ENCODE data around the gene HLA-C. TPM values are rescaled to one million over a fixed set of nuclear protein-coding genes. Genes with fewer than 3 reads are reported as not detected.
"Not testable (repeated sequence)": the region's sequence is repeated elsewhere in the genome, so short reads cannot be mapped to it uniquely, and the experiment has no call there.

Gene HLA-C
- total RNA-seq, 1 donor from 2014 or later: 587 TPM

- Mint-ChIP-seq H3K4me1 (ENCODE audit: low read depth, unreplicated experiment) (peaks cover 11% of the 10 kb centered on the region), H3K27me3 (ENCODE audit: low read depth, unreplicated experiment) (no peaks in the 10 kb centered on the region), H3K4me3 (ENCODE audit: unreplicated experiment) (no peak overlapping the region), H3K27ac (ENCODE audit: unreplicated experiment) (no peak overlapping the region), H3K36me3 (ENCODE audit: low read depth, unreplicated experiment) (peaks cover 28% of the 10 kb centered on the region), H3K9me3 (ENCODE audit: unreplicated experiment) (peaks cover 12% of the 10 kb centered on the region)
- H3K27ac ChIP-seq (ENCODE audit: low read depth, low read length): no peak overlapping the region
- TF ChIP-seq, protein P1, sequence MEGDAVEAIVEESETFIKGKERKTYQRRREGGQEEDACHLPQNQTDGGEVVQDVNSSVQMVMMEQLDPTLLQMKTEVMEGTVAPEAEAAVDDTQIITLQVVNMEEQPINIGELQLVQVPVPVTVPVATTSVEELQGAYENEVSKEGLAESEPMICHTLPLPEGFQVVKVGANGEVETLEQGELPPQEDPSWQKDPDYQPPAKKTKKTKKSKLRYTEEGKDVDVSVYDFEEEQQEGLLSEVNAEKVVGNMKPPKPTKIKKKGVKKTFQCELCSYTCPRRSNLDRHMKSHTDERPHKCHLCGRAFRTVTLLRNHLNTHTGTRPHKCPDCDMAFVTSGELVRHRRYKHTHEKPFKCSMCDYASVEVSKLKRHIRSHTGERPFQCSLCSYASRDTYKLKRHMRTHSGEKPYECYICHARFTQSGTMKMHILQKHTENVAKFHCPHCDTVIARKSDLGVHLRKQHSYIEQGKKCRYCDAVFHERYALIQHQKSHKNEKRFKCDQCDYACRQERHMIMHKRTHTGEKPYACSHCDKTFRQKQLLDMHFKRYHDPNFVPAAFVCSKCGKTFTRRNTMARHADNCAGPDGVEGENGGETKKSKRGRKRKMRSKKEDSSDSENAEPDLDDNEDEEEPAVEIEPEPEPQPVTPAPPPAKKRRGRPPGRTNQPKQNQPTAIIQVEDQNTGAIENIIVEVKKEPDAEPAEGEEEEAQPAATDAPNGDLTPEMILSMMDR (IDR thresholded peaks at IDR 0.05; ENCODE audit: insufficient read depth, low read depth, low read length): no peak
- TF ChIP-seq EZH2 (IDR thresholded peaks at IDR 0.05; ENCODE audit: insufficient read depth, low read length): no peak
- no peaks in the 10 kb centered on the region for H4K20me1 ChIP-seq (ENCODE audit: insufficient read depth, low read length)
- H3K4me2 ChIP-seq (ENCODE audit: low read length): no peak overlapping the region
- H3K27me3 ChIP-seq (ENCODE audit: insufficient read depth, low read length): no peaks in the 10 kb centered on the region
- H3K79me2 ChIP-seq (ENCODE audit: insufficient read depth, low read length): no peaks in the 10 kb centered on the region
- H2AFZ ChIP-seq (ENCODE audit: low read depth, low read length): no peak overlapping the region
- H3K9ac ChIP-seq (ENCODE audit: low read length): no peak overlapping the region
- H3K4me3 ChIP-seq (ENCODE audit: insufficient read depth, low read depth, low read length): no peak overlapping the region
- no peaks in the 10 kb centered on the region for H3K4me1 ChIP-seq (ENCODE audit: insufficient read depth, low read length)
- FAIRE-seq: no peak
- H3K36me3 ChIP-seq (ENCODE audit: insufficient read depth, low read length): no peaks in the 10 kb centered on the region
- no peak for DNase-seq (ENCODE audit: low read depth)
- no peaks in the 10 kb centered on the region for H3K9me3 ChIP-seq (ENCODE audit: insufficient read depth, low read depth, low read length)
These were observed 5.1 kb downstream of the HLA-C start for GRCh38 chr6:31266567-31267360.

- Mint-ChIP-seq H3K27me3 (ENCODE audit: low read depth, unreplicated experiment) (no peaks in the 10 kb centered on the region), H3K4me1 (ENCODE audit: low read depth, unreplicated experiment) (peaks cover 11% of the 10 kb centered on the region), H3K4me3 (ENCODE audit: unreplicated experiment) (no peak overlapping the region), H3K36me3 (ENCODE audit: low read depth, unreplicated experiment) (peaks cover 28% of the 10 kb centered on the region), H3K27ac (ENCODE audit: unreplicated experiment) (no peak overlapping the region), H3K9me3 (ENCODE audit: unreplicated experiment) (peaks cover 14% of the 10 kb centered on the region)
- Histone ChIP-seq H3K4me3 (ENCODE audit: insufficient read depth, low read depth, low read length) (no peak overlapping the region), H3K4me1 (ENCODE audit: insufficient read depth, low read length) (no peaks in the 10 kb centered on the region), H3K27me3 (ENCODE audit: insufficient read depth, low read length) (no peaks in the 10 kb centered on the region), H3K27ac (ENCODE audit: low read depth, low read length) (no peak overlapping the region), H2AFZ (ENCODE audit: low read depth, low read length) (no peak overlapping the region), H3K9me3 (ENCODE audit: insufficient read depth, low read depth, low read length) (no peaks in the 10 kb centered on the region), H3K36me3 (ENCODE audit: insufficient read depth, low read length) (no peaks in the 10 kb centered on the region), H4K20me1 (ENCODE audit: insufficient read depth, low read length) (no peaks in the 10 kb centered on the region), H3K79me2 (ENCODE audit: insufficient read depth, low read length) (no peaks in the 10 kb centered on the region), H3K4me2 (ENCODE audit: low read length) (no peak overlapping the region), H3K9ac (ENCODE audit: low read length) (no peak overlapping the region)
- DNase-seq (ENCODE audit: low read depth) (no peak), FAIRE-seq (no peak)
- TF ChIP-seq, protein P1 (IDR thresholded peaks at IDR 0.05; ENCODE audit: insufficient read depth, low read depth, low read length): no peak
- TF ChIP-seq EZH2 (IDR thresholded peaks at IDR 0.05; ENCODE audit: insufficient read depth, low read length): no peak
These were observed 6.0 kb downstream of the HLA-C start for GRCh38 chr6:31265926-31266325.

DNA sequence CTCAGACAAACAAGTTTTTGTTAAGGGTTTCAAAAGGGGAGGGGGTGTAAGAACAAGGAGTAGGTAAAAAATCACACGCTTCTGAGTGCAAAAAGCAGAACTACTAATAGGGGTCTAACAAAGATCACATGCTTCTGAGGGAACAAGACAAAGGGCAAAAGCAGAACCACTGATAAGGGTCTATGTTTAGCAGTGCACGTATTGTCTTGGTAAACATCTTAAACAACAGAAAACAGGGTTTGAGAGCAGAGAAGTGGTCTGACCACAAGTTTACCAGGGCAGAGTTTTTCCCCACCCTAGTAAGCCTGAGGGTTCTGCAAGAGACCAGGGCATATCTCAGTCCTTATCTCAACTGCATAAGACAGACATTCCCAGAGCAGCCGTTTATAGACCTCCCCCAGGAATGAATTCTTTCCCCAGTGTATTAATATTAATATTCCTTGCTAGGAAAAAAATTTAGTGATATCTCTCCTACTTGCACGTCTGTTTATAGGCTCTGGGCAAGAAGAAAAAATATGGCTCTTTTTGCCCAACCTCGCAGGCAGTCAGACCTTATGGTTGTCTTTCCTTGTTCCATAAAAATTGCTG, 8.5 kb downstream of the HLA-C start:
- peaks cover 14% of the 10 kb centered on the region for H3K9me3 Mint-ChIP-seq (ENCODE audit: unreplicated experiment)
- H3K36me3 ChIP-seq (ENCODE audit: insufficient read depth, low read length); H3K27me3 Mint-ChIP-seq (ENCODE audit: low read depth, unreplicated experiment); H3K4me3 Mint-ChIP-seq (ENCODE audit: unreplicated experiment); H3K9ac ChIP-seq (ENCODE audit: low read length); H3K4me1 ChIP-seq (ENCODE audit: insufficient read depth, low read length); FAIRE-seq; H4K20me1 ChIP-seq (ENCODE audit: insufficient read depth, low read length); H3K9me3 ChIP-seq (ENCODE audit: insufficient read depth, low read depth, low read length); H2AFZ ChIP-seq (ENCODE audit: low read depth, low read length); H3K79me2 ChIP-seq (ENCODE audit: insufficient read depth, low read length); H3K27ac Mint-ChIP-seq (ENCODE audit: unreplicated experiment); H3K27me3 ChIP-seq (ENCODE audit: insufficient read depth, low read length); H3K27ac ChIP-seq (ENCODE audit: low read depth, low read length); H3K4me3 ChIP-seq (ENCODE audit: insufficient read depth, low read depth, low read length); H3K4me1 Mint-ChIP-seq (ENCODE audit: low read depth, unreplicated experiment); H3K4me2 ChIP-seq (ENCODE audit: low read length); DNase-seq (ENCODE audit: low read depth): not testable (repeated sequence)
- peaks cover 14% of the 10 kb centered on the region for H3K36me3 Mint-ChIP-seq (ENCODE audit: low read depth, unreplicated experiment)

DNA sequence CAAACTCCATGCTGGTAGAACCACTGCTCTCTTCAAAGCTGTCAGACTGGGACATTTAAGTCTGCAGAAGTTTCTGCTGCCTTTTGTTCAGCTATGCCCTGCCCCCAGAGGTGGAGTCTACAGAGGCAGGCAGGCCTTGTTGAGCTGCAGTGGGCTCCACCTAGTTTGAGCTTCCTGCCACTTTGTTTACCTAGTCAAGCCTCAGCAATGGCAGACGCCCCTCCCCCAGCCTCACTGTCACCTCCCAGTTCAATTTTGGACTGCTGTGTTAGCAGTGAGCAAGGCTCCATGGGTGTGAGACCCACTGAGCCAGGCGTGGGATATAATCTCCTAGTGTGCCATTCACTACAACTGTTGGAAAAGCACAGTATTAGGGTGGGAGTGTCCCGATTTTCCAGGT, 11.9 kb downstream of the HLA-C start:
- H3K27ac Mint-ChIP-seq (ENCODE audit: unreplicated experiment); H3K36me3 Mint-ChIP-seq (ENCODE audit: low read depth, unreplicated experiment); H3K4me3 Mint-ChIP-seq (ENCODE audit: unreplicated experiment); FAIRE-seq; H4K20me1 ChIP-seq (ENCODE audit: insufficient read depth, low read length); H3K27ac ChIP-seq (ENCODE audit: low read depth, low read length); H3K4me1 ChIP-seq (ENCODE audit: insufficient read depth, low read length); H3K27me3 Mint-ChIP-seq (ENCODE audit: low read depth, unreplicated experiment); H3K36me3 ChIP-seq (ENCODE audit: insufficient read depth, low read length); H2AFZ ChIP-seq (ENCODE audit: low read depth, low read length); H3K79me2 ChIP-seq (ENCODE audit: insufficient read depth, low read length); H3K27me3 ChIP-seq (ENCODE audit: insufficient read depth, low read length); H3K4me2 ChIP-seq (ENCODE audit: low read length); H3K9me3 ChIP-seq (ENCODE audit: insufficient read depth, low read depth, low read length); H3K4me3 ChIP-seq (ENCODE audit: insufficient read depth, low read depth, low read length); DNase-seq (ENCODE audit: low read depth); H3K9ac ChIP-seq (ENCODE audit: low read length); H3K4me1 Mint-ChIP-seq (ENCODE audit: low read depth, unreplicated experiment): not testable (repeated sequence)
- peaks cover 13% of the 10 kb centered on the region for H3K9me3 Mint-ChIP-seq (ENCODE audit: unreplicated experiment)
